NCI-H1436 treated with DMSO at 0.1 percent for 48 hours (cell line): ENCODE data around the gene TOP1.

Experiments
- DNase-seq: peaks from one replicate; lab custom pipeline; 2025; lab: John Stamatoyannopoulos, UW

The TOP1 gene

DNA sequence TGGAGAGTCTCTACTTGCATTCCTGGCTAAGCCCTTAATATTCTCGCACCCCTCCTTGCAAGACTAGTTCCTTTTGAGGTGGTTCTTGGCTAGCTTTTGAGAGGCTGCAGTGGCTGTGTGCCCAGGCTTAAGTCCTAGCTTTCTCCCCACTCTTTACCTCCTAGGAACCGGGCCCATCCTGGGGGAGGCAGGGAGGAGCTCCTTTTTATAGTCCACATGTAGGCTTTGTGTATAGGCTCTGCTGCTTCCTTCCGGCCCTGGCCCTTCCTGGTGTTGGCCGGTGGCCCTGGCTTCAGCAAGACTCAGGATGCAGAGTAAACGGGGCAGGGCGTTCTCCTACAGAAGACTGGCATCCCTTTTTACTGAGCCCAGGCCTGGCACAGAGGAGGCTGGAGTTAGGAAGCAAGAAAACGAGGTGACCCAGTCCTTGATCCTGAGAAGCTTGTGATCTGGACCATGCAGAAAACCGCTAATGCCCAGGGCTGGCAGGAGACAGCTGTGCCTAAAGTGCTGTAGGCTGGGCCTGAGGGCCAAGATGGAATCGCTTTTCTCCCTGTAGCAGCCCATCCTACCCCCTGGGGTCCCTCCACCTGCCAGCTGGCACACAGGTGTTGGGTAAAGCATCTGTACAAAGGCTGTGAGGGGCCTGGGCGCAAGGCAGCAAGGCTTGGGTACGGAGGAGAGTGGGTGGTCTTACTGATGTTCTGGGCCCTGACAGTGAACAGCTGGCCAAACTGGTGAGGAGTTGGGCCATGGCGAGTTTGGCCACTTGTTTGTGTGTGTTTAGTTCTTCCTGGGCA, 117.4 kb downstream of the TOP1 start:
- DNase-seq = no peak

DNA sequence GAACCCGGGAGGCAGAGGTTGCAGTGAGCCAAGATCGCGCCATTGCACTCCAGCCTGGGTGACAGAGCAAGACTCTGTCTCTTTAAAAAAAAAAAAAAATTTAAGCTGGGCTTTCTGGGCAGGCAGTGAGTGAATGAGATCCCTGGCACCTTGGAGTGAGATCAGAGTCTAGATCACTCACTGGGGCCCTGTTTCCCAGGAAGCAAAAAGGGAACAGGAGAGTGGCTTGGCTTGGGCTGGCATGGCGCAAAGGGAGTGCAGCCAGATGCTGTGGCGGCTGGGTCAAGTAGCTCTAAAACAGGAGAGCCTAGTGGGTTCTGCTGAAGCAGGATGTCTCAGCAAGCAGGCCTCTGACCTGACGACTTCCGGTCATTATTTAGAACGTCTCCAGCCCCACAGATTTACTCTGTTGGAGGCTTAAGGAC, 119.2 kb downstream of the TOP1 start:
- DNase-seq = no peak

DNA sequence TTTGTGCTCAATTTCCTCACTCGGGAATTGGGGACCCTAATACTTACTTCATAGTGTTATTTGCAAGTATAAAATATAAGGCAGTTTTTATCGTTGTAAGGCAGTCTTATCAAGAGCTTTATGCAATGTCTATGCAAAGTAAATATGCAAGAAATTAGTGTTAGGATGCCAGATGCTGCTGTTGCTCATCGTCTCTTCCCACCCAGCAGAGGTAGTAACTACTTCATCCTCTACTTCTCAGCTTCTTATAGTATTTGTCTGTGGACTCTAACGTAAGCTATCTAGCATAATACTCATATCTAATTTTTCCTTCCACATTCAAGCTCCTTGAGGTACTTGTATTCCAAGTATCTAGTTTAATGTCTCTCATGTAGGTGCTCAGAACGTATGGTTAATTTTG, 120.3 kb downstream of the TOP1 start:
- DNase-seq = no peak

DNA sequence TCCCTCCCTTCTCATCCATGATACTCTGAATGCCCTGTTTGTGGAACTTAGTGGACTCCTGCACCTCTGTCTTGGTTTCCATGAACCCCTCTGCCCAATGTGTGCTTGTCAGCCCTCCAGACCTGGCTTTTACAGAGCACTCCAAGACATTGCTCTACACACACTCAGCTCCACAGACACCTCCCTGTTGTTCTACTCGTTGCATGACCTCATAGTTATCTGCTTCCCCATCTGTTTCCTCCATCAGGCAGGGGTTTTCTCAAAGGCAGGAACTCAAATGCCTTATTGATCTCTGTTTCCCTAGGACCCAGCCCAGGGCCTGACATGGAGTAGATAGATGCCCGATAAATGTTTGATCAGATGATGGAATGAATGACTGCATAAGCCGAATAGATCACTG, 122.0 kb downstream of the TOP1 start:
- no peak for DNase-seq

DNA sequence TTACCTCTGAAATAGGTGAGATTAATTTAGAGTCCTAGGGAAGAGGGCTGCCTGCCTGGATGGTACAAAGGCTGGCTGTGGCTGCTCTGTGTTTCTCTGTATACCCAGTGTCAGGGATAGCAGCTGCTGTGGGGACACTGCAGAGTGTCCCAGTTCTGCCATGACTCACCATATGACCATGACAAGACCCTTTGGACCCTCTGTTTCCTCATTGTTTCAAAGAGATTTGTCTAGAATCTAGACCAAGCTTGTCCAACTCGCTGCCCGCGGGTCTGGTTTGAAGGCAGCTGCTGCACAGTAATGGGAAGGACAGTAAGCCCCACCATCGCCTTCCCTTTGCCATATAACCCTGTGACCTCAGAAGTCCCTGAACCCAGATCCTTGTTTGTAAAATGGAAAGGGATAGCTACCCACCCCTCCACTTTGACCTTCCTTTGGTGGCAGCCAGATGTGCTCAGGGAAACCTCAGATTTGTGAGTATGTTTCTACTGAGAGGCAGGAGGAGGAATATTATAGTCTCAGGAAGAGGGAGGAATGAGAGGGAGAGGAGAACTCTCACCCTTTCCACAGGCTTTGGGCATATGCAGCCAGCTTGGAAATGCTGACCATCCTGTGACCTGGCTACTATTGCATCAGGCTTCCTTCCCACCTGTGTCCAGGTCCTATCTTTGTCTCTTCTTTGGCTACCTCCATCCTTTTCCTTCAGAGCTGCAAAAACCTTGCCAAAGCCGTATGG, 122.7 kb downstream of the TOP1 start:
- DNase-seq = no peak

DNA sequence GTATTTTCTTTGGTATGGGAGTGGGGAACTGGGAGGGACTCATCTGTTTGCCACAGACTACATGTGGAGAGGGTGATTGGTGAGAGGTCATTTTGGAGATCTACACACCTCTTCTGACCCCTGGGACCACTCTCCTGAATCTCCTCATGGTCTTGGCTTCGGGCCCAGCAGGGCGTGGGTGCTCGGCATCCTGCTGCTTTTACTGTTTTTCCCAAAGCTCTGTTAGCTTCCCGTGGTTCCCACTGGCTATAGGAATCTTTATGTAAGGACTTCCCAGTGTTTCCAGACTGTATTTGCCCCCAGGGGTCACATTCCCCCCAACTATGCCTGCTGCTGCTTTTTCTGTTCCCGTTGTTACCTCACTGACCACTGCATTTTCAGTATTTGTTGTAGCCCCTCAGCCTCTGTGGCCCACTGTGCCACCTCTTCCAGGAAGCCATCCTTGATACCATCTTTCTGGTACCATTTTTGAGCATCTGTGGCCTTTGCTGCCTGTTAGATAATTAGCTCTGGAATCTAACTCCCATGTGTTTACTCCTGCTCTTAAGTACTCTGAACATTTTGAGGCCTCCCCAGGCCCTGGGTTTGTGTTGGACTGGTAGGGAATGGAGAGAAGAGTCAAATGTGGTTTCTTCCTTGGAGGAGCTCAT, 123.6 kb downstream of the TOP1 start:
- DNase-seq = no peak

DNA sequence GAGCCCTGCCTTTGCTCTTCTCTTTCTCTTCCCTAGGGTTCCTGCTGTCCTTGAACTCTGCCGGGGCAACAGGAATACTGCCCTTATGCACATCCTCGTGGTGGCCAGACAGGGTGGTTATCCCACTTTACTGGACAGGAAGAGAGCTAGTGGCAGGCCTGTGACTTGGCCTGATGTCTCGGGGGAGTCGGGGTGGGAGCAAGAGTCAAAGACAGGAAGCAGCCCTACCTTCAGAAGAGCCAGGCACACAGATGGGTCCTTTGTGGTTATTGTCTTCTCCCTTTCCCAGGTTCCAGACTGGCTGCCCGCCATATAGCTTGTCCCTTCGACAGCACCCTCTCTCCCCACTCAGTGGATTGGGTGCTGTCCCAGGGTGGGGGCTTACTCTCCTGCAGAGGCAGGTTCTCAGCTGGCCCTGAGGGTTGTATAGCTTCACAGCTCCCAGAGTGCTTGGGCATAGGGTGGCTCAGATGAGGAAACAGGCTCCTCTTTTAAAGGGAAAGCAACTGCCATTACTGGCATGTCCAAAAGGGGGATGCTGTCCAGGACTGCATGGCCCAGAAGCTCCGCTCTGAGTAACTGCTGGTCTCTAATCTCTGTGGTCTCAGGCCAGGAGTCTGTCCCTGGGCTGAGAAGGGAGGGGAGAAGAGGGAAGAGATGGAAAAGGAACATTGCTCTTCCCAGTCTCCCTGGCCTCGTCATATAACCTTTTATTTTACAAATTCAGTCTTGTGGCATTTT, 126.0 kb downstream of the TOP1 start:
- no peak for DNase-seq

DNA sequence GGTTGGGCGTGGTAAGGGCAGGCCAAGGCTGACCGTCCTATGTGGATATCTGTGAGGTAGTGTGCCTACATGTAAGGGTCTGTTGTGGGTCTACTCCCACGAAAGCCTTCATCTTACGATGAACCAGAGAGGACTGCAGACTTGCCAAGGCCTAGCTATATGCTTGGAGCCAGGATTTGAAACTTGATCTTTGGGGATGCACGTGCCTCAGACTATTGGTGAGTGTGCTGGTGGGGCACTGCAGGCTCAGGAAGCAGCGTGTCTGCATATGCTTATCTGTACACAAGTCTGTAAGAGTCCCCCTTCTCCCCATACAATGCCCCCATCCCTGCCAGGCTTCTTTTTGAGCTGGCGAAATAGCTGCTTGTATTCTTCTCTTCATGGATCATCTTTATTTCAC, 126.6 kb downstream of the TOP1 start:
- no peak for DNase-seq

DNA sequence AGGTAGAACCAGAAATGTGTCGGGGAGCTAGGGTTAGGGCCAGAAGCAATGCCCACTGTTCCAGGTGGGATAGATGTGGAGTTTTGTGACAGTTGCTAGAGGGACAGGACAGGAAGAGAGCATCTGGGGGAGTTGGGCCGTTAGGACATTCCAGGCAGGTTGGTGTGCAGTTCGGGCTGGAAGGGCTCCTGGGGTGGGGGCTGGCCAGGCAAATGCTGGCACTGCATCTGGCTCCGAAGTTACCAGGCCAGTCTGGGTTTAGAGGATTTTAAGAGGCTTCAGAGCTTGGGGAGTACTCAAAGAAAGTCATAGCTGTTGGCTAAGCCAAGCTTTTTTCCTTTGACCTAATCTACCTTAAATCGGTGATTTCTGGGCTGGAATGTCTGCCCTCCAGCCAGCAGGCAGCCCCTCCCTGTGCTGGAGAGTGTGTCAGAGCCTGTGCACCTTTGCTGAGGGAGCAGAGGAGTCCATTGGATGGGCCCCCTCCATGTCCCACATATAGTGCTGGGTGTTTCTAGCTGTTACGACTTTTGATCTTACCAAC, 129.5 kb downstream of the TOP1 start:
- no peak for DNase-seq

DNA sequence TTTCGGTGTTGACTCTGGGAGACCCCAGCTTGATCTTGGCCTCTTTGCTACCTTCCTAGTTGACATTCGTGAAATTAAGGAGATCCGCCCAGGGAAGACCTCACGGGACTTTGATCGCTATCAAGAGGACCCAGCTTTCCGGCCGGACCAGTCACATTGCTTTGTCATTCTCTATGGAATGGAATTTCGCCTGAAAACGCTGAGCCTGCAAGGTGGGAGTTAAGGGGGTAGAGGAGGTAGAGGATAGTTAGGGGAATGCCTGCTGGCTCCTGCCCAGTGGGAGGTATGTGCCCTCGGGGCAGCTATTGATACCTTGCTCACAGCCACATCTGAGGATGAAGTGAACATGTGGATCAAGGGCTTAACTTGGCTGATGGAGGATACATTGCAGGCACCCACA, 130.9 kb downstream of the TOP1 start:
- no peak for DNase-seq

DNA sequence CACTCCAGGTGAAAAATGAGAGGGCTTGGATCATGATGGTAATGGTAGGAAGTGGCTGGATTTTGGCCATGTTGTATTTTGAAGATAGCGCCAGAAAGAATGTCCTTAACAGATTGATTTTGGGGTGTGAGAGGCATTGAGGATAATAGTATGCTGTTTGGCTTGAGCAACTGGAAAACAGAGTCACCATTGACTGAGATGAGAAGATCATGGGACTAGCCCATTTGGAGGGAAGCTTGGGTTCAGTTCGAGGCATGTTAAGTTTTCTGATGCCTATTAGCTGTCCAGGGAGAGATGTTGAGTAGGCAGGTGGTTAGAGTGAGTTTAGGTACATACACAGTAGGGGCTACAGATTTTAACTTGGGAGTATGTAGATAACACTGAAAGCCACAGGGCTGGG, 132.1 kb downstream of the TOP1 start:
- no peak for DNase-seq

DNA sequence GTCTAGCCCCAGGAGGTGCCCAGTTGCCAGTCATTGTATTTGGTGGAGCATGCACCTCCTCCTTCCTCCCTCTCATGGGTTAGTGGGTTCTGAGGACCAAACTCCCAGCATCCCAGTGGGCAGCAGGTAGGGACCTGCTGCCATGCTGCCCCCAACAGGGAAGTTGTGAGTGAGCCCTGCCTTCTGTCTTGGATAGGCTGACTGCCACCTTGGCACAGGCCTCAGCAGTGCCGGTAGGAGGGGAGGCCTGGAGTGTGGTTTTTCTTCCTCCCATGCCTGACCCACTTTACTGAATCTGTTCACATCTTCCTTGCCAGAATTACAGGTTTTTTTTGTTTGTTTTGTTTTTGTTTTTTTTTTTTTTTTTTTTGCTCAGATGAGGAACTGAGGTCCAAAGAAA, 133.3 kb downstream of the TOP1 start:
- no peak for DNase-seq

DNA sequence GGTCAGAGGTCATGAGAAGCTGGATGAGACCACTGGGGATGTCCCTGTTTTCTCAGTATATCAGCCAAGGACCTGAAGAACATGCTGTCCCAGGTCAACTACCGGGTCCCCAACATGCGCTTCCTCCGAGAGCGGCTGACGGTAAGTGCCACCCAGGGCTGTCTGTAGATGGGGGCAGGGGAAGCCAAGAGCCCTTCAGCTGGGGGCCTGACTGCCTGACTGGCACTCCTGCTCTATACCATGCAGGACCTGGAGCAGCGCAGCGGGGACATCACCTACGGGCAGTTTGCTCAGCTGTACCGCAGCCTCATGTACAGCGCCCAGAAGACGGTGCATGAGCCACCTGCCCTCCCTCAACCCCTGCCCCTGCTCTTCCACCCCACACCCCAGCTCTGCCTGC, 133.8 kb downstream of the TOP1 start:
- no peak for DNase-seq

DNA sequence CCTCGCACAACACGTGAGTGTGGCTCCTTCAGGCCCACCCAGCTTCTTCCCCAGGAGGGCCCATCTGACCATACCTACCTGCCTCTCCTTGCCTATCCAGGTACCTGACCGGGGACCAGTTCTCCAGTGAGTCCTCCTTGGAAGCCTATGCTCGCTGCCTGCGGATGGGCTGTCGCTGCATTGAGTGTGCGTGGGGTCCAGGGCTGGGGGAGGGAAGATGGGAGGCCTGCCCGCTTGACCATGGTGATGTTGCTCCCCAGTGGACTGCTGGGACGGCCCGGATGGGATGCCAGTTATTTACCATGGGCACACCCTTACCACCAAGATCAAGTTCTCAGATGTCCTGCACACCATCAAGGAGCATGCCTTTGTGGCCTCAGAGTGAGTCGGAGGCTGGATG, 135.2 kb downstream of the TOP1 start:
- no peak for DNase-seq

DNA sequence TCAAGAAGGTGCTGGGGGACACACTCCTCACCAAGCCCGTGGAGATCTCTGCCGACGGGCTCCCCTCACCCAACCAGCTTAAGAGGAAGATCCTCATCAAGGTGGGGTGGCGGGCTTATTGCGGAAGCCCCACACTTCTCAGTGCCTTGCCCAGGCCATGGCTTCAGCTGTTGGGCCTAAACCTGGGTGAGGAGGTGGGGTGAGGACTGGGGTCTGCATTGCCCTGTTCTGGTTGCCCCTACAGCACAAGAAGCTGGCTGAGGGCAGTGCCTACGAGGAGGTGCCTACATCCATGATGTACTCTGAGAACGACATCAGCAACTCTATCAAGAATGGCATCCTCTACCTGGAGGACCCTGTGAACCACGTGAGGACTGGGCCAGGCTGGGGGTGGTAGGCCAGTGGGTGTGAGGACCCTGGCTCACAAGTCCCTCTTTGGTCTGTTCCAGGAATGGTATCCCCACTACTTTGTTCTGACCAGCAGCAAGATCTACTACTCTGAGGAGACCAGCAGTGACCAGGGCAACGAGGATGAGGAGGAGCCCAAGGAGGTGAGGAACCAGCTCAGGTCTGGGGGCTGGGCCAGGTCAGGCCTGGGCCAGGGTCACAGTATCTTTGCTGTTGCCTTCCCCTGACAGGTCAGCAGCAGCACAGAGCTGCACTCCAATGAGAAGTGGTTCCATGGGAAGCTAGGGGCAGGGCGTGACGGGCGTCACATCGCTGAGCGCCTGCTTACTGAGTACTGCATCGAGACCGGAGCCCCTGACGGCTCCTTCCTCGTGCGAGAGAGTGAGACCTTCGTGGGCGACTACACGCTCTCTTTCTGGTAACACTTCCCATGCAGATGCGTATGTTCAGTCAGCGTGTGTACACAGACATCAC, 136.6 kb downstream of the TOP1 start:
- no peak for DNase-seq

DNA sequence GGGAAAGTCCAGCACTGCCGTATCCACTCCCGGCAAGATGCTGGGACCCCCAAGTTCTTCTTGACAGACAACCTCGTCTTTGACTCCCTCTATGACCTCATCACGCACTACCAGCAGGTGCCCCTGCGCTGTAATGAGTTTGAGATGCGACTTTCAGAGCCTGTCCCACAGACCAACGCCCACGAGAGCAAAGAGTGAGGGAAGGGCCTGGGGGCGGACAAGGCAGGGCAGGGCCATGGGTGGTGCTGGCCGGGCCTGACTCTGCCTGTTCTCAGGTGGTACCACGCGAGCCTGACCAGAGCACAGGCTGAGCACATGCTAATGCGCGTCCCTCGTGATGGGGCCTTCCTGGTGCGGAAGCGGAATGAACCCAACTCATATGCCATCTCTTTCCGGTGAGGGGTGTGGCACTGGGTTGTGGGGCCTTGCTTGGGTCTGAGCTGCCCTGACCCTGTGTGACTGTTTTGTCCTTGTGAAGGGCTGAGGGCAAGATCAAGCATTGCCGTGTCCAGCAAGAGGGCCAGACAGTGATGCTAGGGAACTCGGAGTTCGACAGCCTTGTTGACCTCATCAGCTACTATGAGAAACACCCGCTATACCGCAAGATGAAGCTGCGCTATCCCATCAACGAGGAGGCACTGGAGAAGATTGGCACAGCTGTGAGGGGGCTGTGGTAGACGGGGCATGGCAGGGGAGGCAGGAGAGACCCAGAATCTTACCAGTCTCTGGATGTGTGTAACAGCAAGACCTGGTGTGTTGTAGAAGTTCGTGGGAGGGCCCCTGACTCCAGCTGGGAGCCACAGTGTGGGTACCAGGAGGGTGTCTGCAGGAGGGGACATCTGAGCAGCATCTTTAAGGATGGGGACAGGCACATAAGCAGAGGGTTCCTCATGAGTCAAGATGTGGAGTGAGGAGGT, 137.8 kb downstream of the TOP1 start:
- DNase-seq = no peak

DNA sequence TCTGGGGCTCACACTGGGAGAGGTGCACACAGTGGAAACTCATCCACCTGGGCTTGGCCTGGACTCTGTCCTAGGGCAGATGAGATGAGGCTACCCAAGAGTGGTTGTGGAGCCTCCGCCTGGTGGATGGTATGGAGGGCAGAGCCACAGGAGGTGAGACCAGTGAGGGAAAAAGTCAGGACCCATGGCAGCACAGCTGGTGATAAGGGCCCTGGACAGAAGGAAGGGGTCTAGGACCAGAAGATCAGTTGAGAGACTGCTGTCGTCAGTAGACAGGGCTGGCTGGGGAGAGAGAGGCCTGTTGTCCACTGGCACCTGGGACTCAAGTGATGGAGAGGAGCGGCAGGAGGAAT, 138.5 kb downstream of the TOP1 start:
- no peak for DNase-seq

DNA sequence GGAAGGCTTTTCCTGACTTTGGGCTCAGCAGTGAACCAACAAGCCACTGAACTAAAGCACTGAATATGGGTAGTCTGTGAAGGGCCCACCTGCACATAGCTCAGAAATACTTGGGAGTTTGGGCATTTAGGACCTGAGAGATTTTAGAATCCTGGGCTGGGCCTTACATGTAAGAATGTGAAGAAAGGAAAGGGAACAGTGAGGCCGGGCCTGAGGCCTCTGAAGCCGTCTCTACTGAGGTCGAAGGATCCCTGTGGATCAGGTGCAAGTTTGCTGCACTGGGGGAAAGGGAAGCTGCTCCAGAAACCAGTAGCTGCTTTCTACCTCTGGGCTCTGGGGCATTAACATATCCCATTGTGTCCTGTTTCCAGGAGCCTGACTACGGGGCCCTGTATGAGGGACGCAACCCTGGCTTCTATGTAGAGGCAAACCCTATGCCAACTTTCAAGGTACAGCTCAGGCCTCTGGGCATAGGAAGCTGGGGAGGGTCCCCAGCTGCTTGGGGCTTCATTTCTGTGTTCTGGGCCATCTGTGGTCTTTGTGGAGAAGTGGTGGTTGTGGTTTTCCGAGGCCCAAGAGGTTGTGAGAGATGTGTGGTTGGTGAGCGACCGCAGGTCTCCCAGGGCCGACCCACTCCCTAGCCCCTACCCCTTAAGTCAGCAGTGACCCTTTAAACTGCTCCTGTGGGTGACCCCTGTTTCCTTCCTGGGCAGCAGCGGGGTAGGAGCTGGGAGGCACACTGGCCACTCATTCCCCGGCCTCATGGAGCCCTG, 139.0 kb downstream of the TOP1 start:
- DNase-seq = no peak
